Activated CD4-positive, CD25-positive, alpha-beta regulatory T cell treated with anti-CD3 and anti-CD28 coated beads, Interleukin-2, amount 50 U/mL, for 16 hours (primary cell): ENCODE results near the gene ACACB.
A peak's percentile ranks its signal among the peaks of the same experiment; 100 is the strongest.
"Not testable (repeated sequence)": the region's sequence is repeated elsewhere in the genome, so short reads cannot be mapped to it uniquely, and the experiment has no call there.

Experiments used
- DNase-seq: peaks from one replicate; pipeline ENCODE4 v3.0.0-alpha.2; 2020; ENCODE audit warnings: low read depth, low spot score

Gene ACACB

GRCh38 chr12:109140560-109140959, 24.2 kb downstream of the ACACB start:
- DNase-seq: no peak

- DNase-seq: no peak
These were observed 27.8 kb downstream of the ACACB start for GRCh38 chr12:109144224-109144623.

GRCh38 chr12:109147126-109147525, 30.7 kb downstream of the ACACB start:
- not testable (repeated sequence) for DNase-seq

GRCh38 chr12:109147954-109148353, 31.6 kb downstream of the ACACB start:
- DNase-seq: no peak

- no peak for DNase-seq
These were observed 33.8 kb downstream of the ACACB start for GRCh38 chr12:109150124-109150640.

- no peak for DNase-seq
These were observed 35.1 kb downstream of the ACACB start for GRCh38 chr12:109151457-109151856.

GRCh38 chr12:109153821-109154441, 37.5 kb downstream of the ACACB start:
- DNase-seq: no peak

GRCh38 chr12:109154451-109155438, 38.4 kb downstream of the ACACB start:
- DNase-seq: peak; percentile 56

- DNase-seq: no peak
These were observed 39.6 kb downstream of the ACACB start for GRCh38 chr12:109156036-109156435.

GRCh38 chr12:109156586-109156985, 40.2 kb downstream of the ACACB start:
- DNase-seq: no peak

GRCh38 chr12:109157986-109158385, 41.6 kb downstream of the ACACB start:
- DNase-seq: no peak

GRCh38 chr12:109160433-109160832, 44.0 kb downstream of the ACACB start:
- DNase-seq: no peak

GRCh38 chr12:109160873-109161272, 44.5 kb downstream of the ACACB start:
- DNase-seq: no peak

GRCh38 chr12:109162551-109162950, 46.2 kb downstream of the ACACB start:
- DNase-seq: no peak

- DNase-seq: no peak
These were observed 46.8 kb downstream of the ACACB start for GRCh38 chr12:109163167-109163566.

- no peak for DNase-seq
These were observed 49.2 kb downstream of the ACACB start for GRCh38 chr12:109165599-109165998.

GRCh38 chr12:109166371-109166770, 50.0 kb downstream of the ACACB start:
- no peak for DNase-seq

- no peak for DNase-seq
These were observed 51.4 kb downstream of the ACACB start for GRCh38 chr12:109167781-109168180.

GRCh38 chr12:109169262-109169661, 52.9 kb downstream of the ACACB start:
- DNase-seq: no peak

- no peak for DNase-seq
These were observed 53.3 kb downstream of the ACACB start for GRCh38 chr12:109169686-109170085.

- no peak for DNase-seq
These were observed 53.9 kb downstream of the ACACB start for GRCh38 chr12:109170324-109170723.

GRCh38 chr12:109172787-109173186, 56.4 kb downstream of the ACACB start:
- not testable (repeated sequence) for DNase-seq
